GM18519 (cell line): ENCODE results near the gene MIEN1.
"Not testable (repeated sequence)": the region's sequence is repeated elsewhere in the genome, so short reads cannot be mapped to it uniquely, and the experiment has no call there.

ENCODE experiments used
- ATAC-seq: cut with Tn5 transposase; IDR thresholded peaks from one replicate; pipeline ENCODE4 v1.9.1; 2021; ENCODE audit warnings: mild to moderate bottlenecking, moderate library complexity; ENCODE audit not compliant: unreplicated experiment, low FRiP score

MIEN1 gene

DNA sequence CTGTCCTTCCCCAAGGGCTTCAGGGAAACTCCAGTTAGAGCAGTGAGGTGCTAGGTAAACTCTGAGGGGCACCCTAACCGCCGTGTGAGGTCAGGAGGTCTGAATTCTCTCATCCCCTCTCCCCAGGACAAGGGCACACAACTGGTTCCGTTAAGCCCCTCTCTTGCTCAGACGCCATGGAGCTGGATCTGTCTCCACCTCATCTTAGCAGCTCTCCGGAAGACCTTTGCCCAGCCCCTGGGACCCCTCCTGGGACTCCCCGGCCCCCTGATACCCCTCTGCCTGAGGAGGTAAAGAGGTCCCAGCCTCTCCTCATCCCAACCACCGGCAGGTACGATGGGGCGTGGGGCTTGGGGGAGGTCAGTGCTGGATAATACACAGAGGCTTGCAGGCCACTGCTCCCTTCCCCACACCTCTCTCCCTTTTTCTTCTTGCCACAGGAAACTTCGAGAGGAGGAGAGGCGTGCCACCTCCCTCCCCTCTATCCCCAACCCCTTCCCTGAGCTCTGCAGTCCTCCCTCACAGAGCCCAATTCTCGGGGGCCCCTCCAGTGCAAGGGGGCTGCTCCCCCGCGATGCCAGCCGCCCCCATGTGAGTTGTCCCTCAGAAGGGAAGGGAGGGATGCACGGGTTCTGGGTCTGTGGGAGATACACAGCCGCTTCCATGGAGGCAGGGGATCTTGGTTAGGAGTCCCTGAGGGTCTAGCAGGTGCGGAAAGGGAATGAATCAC, 12.0 kb upstream of the MIEN1 start:
- no peak for ATAC-seq

DNA sequence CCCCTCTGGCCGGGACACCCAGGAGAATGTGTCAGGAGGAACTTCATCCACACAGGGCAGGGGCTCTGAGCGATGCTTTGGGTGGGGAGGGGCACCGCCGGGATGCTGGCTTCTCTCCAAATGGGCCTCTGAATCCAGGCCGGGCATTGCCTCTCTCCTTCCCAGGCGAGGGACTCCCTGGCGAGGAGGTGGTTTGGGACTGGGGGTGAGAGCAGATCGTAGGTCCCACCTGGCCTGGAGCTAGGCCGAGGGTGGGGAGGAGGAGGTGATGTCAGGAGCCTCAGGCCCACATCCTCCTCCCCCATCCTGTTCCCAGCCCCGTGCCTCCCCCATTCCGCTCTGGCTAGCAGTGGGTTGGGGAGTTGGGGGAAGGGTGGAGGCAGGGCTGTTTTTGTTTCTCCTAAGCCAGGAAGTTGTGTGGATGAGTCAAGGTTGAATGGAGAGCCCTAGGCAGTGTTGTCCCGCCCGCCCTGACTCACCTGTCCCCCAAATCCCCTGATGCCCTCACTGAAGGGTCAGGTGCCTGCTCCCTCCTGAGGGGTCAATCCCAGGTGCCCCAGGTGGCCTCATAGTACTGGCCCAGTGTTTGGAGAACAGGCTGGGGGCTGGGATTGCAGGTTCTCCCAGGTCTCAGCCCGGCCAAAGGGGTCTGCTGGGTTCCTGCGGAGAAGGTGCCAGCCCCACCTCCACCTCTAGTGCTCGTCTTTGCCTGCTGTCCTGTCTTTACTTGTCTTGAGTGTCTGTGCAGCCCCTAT, 10.2 kb upstream of the MIEN1 start:
- ATAC-seq = no peak

DNA sequence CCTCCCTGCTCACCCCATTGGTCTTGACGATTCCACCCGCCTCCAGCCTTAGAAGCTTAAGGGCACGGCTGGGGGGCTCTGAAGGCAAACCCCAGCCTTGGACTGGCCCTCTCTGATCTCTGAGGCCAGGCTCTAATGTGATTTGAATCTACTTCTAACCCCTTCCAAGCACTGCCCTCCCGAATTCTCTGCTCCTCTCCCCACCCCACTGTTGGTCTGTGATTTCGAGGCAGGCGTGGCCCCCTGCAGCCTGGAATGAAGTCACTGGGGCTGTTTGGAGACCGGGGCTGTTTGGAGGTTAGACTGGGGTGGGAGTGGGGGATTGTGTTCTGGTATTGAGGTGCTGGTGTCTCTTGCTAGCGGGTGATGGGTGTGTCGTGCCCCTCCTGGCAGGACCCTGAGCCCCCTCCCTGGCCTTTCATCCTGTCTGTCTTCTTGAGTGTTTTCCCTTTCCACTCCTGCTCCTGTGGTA, 9.6 kb upstream of the MIEN1 start:
- no peak for ATAC-seq

DNA sequence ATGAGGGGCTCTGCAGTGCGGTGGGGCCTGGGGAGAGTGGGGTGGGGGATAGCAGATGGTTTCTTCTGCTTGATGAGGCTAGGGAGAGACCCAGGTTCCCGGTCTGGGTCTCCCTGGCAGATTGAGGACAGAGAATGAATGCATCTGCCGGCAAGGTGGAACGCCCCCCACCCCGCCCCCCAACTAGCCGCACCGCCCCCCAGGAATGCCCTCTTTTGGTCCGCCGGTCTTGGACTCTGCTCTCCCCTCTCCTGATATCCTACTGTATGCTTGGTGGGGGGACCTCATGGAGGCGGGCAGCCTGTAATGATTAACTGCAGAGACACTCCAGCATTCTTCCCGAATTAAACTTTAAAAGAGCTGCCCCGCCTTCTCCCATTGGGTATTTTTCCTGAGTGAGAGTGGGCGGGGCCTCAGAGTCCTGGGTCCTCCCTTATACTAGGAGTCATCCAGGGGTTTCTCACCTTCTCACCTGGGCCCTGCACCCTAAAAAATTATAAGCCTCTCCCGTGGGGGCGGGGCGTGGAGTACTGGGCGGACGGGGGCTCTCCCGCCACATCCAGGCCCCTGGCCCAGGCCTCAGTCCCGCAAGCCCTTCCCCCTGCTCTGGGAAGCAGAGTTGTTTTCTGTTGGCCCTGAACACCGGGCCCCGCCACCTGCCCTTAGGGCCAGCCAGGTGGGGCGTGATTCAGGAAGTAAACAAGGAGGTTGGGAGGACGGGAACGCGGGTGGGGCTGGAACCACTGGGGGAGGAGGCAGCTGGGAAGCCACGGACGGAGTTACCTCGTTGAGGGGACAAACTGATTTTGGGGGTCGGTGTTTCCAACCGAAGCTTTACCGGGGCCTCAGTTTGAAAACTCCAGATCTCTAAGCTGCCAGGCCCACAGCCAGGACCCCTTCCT, 8.9 kb upstream of the MIEN1 start:
- ATAC-seq = no peak

- no peak for ATAC-seq
Observed at GRCh38 chr17:39738568-39738901, 8.2 kb upstream of the MIEN1 start.

GRCh38 chr17:39737760-39738567, 7.6 kb upstream of the MIEN1 start, which contains the start of gene GRB7:
GRB7 (plus strand) TSS chr17:39737938; CDS start chr17:39742302, 4,364 bp downstream.
- ATAC-seq = no peak

GRCh38 chr17:39737206-39737759, 7.0 kb upstream of the MIEN1 start:
- ATAC-seq = no peak

- ATAC-seq = no peak
Observed at GRCh38 chr17:39736319-39737165, 6.2 kb upstream of the MIEN1 start.

- no peak for ATAC-seq
Observed at GRCh38 chr17:39735882-39736281, 5.5 kb upstream of the MIEN1 start.

GRCh38 chr17:39732586-39732985, 2.3 kb upstream of the MIEN1 start:
- ATAC-seq = no peak

GRCh38 chr17:39729280-39729851, 966 bp downstream of the MIEN1 start:
- no peak for ATAC-seq

DNA sequence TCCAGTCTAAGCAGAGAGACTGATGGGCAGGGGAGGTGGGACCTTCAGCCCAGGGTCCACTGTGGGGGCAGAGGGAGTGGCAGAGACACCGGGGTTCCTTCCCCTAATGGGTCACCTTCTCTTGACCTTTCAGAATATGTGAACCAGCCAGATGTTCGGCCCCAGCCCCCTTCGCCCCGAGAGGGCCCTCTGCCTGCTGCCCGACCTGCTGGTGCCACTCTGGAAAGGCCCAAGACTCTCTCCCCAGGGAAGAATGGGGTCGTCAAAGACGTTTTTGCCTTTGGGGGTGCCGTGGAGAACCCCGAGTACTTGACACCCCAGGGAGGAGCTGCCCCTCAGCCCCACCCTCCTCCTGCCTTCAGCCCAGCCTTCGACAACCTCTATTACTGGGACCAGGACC, 2.8 kb downstream of the MIEN1 start:
- no peak for ATAC-seq

DNA sequence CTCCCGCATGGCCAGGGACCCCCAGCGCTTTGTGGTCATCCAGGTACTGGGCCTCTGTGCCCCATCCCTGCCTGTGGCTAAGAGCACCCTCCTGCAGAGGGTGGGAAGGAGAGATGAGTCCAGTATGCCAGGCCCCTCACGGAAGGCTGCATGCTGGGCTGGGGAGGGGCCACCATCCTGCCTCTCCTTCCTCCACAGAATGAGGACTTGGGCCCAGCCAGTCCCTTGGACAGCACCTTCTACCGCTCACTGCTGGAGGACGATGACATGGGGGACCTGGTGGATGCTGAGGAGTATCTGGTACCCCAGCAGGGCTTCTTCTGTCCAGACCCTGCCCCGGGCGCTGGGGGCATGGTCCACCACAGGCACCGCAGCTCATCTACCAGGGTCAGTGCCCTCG, 3.7 kb downstream of the MIEN1 start:
- no peak for ATAC-seq

GRCh38 chr17:39725923-39726322, 4.4 kb downstream of the MIEN1 start:
- not testable (repeated sequence) for ATAC-seq

- ATAC-seq = no peak
Observed at GRCh38 chr17:39724731-39725130, 5.6 kb downstream of the MIEN1 start.

- no peak for ATAC-seq
Observed at GRCh38 chr17:39722965-39723848, 7.1 kb downstream of the MIEN1 start.

DNA sequence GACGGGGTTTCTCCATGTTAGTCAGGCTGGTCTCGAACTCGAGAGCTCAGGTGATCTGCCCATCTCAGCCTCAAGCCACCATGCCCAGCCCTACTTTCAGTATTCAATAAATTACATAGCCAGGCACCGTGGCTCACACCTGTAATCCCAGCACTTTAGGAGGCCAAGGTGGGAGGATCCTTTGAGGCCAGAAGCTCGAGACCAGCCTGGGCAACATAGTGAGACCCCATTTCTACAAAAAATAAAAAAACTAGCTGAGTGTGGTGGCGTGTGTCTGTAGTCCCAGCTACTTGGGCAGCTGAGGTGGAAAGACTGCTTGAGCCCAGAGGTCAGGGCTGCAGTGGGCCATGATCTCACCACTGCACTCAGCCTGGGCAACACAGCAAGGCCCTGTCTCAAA, 8.2 kb downstream of the MIEN1 start:
- ATAC-seq = no peak
